Measurements from ENCODE around the gene VTN.

- TF ChIP-seq CTCF (IDR thresholded peaks at IDR 0.05) (no peak), POLR2A (IDR thresholded peaks at IDR 0.05) (no peak)
Measured at GRCh38 chr17:28318759-28319597, 51.1 kb downstream of the VTN start, which contains the start of gene TMEM97.

Measured in lower leg skin (tissue), 3 donors.